Spleen (tissue), 13 donors: ENCODE data around the gene ZCCHC3. TPM values are rescaled to one million over a fixed set of nuclear protein-coding genes. Genes with fewer than 3 reads are reported as not detected.
"Not testable (repeated sequence)": the region's sequence is repeated elsewhere in the genome, so short reads cannot be mapped to it uniquely, and the experiment has no call there.

Source experiments
- DNase-seq: peaks from one replicate; pipeline ENCODE4 v3.0.0-alpha.2; 2020
- H3K27ac ChIP-seq, 8 donors: fragments of 200-600 bp; sonication (generic) in 7 of 8; 1 replicate in 4 of 8; 2 replicates in 4 of 8; pipeline versions ENCODE4 v1.5.0 to v1.8.0; 2016 to 2021; ENCODE audit warnings: inconsistent platforms in 4 of 8, mild to moderate bottlenecking in 4 of 8, moderate library complexity in 1 of 8
- H3K27me3 ChIP-seq, 7 donors: fragments of 200-600 bp; sonication (generic) in 6 of 7; replicated peaks in 1 of 7; 1 replicate in 4 of 7; 2 replicates in 3 of 7; pipeline versions ENCODE4 v1.5.0 to v1.8.0; 2016 to 2021; ENCODE audit warnings: inconsistent platforms in 3 of 7, mild to moderate bottlenecking in 1 of 7
- H3K36me3 ChIP-seq, 6 donors: fragments of 200-600 bp; sonication (generic) in 5 of 6; 1 replicate in 4 of 6; 2 replicates in 2 of 6; pipeline versions ENCODE4 v1.5.0 to v1.8.0; 2016 to 2021; ENCODE audit warnings: inconsistent platforms in 2 of 6
- H3K4me1 ChIP-seq, 6 donors: fragments of 200-600 bp; sonication (generic) in 5 of 6; 1 replicate in 3 of 6; 2 replicates in 3 of 6; pipeline versions ENCODE4 v1.5.0 to v1.8.0; 2016 to 2021; ENCODE audit warnings: inconsistent platforms in 3 of 6
- H3K4me3 ChIP-seq, 8 donors: fragments of 200-600 bp; sonication (generic) in 7 of 8; 1 replicate in 4 of 8; 2 replicates in 4 of 8; pipeline versions ENCODE4 v1.5.0 to v1.8.0; 2016 to 2021; ENCODE audit warnings: inconsistent platforms in 4 of 8, mild to moderate bottlenecking in 4 of 8, moderate library complexity in 2 of 8
- H3K9me3 ChIP-seq, 8 donors: fragments of 200-600 bp; sonication (generic) in 7 of 8; 1 replicate in 4 of 8; 2 replicates in 4 of 8; pipeline versions ENCODE4 v1.5.0 to v1.8.0; 2016 to 2021; ENCODE audit warnings: inconsistent platforms in 4 of 8
- CTCF ChIP-seq, 11 experiments: fragments of 200-600 bp in 7 of 11; fragments of 450-650 bp in 4 of 11; sonication (generic) in 4 of 11; IDR thresholded peaks in 8 of 11; conservative IDR thresholded peaks in 3 of 11; 1 replicate in 7 of 11; 2 replicates in 4 of 11; pipeline versions ENCODE4 v1.4.0 to v1.8.0; 2016 to 2021; ENCODE audit warnings: antibody characterized with exemption in 11 of 11, inconsistent platforms in 4 of 11, mild to moderate bottlenecking in 1 of 11
- POLR2A ChIP-seq, 3 donors: fragments of 450-650 bp; IDR thresholded peaks; one replicate each; pipeline ENCODE4 v1.5.1; 2017; ENCODE audit warnings: antibody characterized with exemption in 3 of 3, mild to moderate bottlenecking in 1 of 3
- POLR2AphosphoS5 ChIP-seq, 3 donors: sonication (generic); formaldehyde crosslinking; IDR thresholded peaks; one replicate each; pipeline ENCODE4 v1.5.1; 2017; ENCODE audit warnings: antibody characterized with exemption in 3 of 3
- WGBS, 5 donors: extraction: QIAGEN DNeasy Blood & Tissue Kit in 3 of 5; methylation state at CpG; one replicate each; pipeline versions ENCODE4 v1.1.5 to v1.1.7; 2013 to 2018; 5-methylcytosine and 5-hydroxymethylcytosine counted together
- intact Hi-C: fragments of 100-400 bp; cut with DNase I; formaldehyde crosslinking; loops from one replicate; pipeline ENCODE4 v1.15.0; 2023; ENCODE audit warnings: low total_unique reads
- long read RNA-seq, 2 donors: transcript quantifications; one replicate each; lab custom pipeline, GENCODE V29; 2026
- polyA plus RNA-seq, 3 donors: library from polyadenylated mRNA; stranded (reverse); fragments of 200-250 nt; gene quantifications; one replicate each; pipeline ENCODE4 v1.2.1, GENCODE V29; 2013
- total RNA-seq, 7 donors: library from RNA; depleted of rRNA in 3 of 7; stranded (reverse); fragments of >200 nt in 3 of 7; fragmentation: NEBNext Ultra II Directional in 4 of 7; extraction: Animal tissue kit (Norgen Biotek cat#: 25700) in 4 of 7; gene quantifications; one replicate each; pipeline versions ENCODE4 v1.1.0 to v1.2.1, GENCODE V29; 2016 to 2021
- donor health status: healthy with polysubstance abuse.
- donor health status: DM: no; HTN: no; CAD: no; lungs with moderate emphysema.
- donor health status: DM: no; HTN: no; CAD: no.
- donor health status: Bipolar disorder and iron deficiency.
- donor health status: healthy.
- donor health status: DM: no; HTN: no; CAD: no.
- donor health status: DM: yes; HTN: yes; CAD: no.

Gene ZCCHC3
- total RNA-seq (10 to 100 TPM; 17.4 to 26.6 (median 23.6) TPM), polyA plus RNA-seq (10 to 100 TPM; 18.7 to 22.2 (median 19.5) TPM)
- long read RNA-seq, donor 1, transcript ZCCHC3-201 (1 exons, 3,354 nt), result major isoform, 24 of 24 reads
- long read RNA-seq, donor 1, partial matches to known transcripts, result 0 of 24 reads
- long read RNA-seq, donor 1, other reads (novel, unspliced or antisense), result 0 of 24 reads
- long read RNA-seq, donor 2, transcript ZCCHC3-201 (1 exons, 3,354 nt), result major isoform, 32 of 32 reads
- long read RNA-seq, donor 2, partial matches to known transcripts, result 0 of 32 reads
- long read RNA-seq, donor 2, other reads (novel, unspliced or antisense), result 0 of 32 reads

- Histone ChIP-seq H3K4me1 (peaks cover 34 to 70% (median 52%) of the 10 kb centered on the region in 6 donors), H3K27ac (peak within 1 kb of the TSS; percentile 97 to 99 (median 99)), H3K27me3 (no peaks in the 10 kb centered on the region), H3K36me3 (peaks cover 0 to 27% (median 0%) of the 10 kb centered on the region in 6 donors), H3K9me3 (no peaks in the 10 kb centered on the region), H3K4me3 (peak within 1 kb of the TSS; percentile 64 to 91 (median 84))
- WGBS, 5 donors, result 0 to 1% (median 0%) methylated on average over 62 to 99 of the region's 99 CpGs
- DNase-seq, result peak; percentile 95
- TF ChIP-seq POLR2AphosphoS5 (IDR thresholded peaks at IDR 0.05), result peak; percentile 83 to 91 (median 88)
- peak in 7 of 11 experiments; percentile 4 to 42 (median 27) for TF ChIP-seq CTCF (IDR thresholded peaks at IDR 0.05 in 8 of 11, conservative IDR thresholded peaks at IDR 0.05 in 3 of 11)
- peak in 1 of 3 donors; percentile 28 for TF ChIP-seq POLR2A (IDR thresholded peaks at IDR 0.05)
- intact Hi-C loops, result no loop called here
Observed at GRCh38 chr20:297098-297924, at the start of gene ZCCHC3. ZCCHC3 (plus strand) TSS chr20:297570; CDS start chr20:297587, 17 bp downstream.

GRCh38 chr20:251354-251753, 46.0 kb upstream of the ZCCHC3 start:
- H3K9me3 ChIP-seq, result peaks cover 0 to 5% (median 0%) of the 10 kb centered on the region in 8 donors
- no peaks in the 10 kb centered on the region for H3K36me3 ChIP-seq
- no peak for DNase-seq
- intact Hi-C loops, result no loop called here
- 31 to 45% (median 40%) methylated on average over 2 of the region's 2 CpGs for WGBS, 5 donors
- no peaks in the 10 kb centered on the region for H3K4me1 ChIP-seq
- TF ChIP-seq CTCF (IDR thresholded peaks at IDR 0.05 in 8 of 11, conservative IDR thresholded peaks at IDR 0.05 in 3 of 11) (no peak), POLR2AphosphoS5 (IDR thresholded peaks at IDR 0.05) (no peak), POLR2A (IDR thresholded peaks at IDR 0.05) (no peak)
- H3K27me3 ChIP-seq, result peaks cover 0 to 6% (median 0%) of the 10 kb centered on the region in 7 donors
- H3K4me3 ChIP-seq, result no peak overlapping the region
- H3K27ac ChIP-seq, result no peak overlapping the region

GRCh38 chr20:252801-253200, 44.6 kb upstream of the ZCCHC3 start:
- H3K4me1 ChIP-seq, result no peaks in the 10 kb centered on the region
- no peaks in the 10 kb centered on the region for H3K36me3 ChIP-seq
- no peak overlapping the region for H3K4me3 ChIP-seq
- H3K27ac ChIP-seq, result no peak overlapping the region
- TF ChIP-seq POLR2AphosphoS5 (IDR thresholded peaks at IDR 0.05), result no peak
- TF ChIP-seq CTCF (IDR thresholded peaks at IDR 0.05 in 8 of 11, conservative IDR thresholded peaks at IDR 0.05 in 3 of 11), result no peak
- no peak for TF ChIP-seq POLR2A (IDR thresholded peaks at IDR 0.05)
- 83 to 91% (median 84%) methylated on average over 2 of the region's 2 CpGs for WGBS, 5 donors
- H3K27me3 ChIP-seq, result peaks cover 0 to 6% (median 0%) of the 10 kb centered on the region in 7 donors
- intact Hi-C loops, result no loop called here
- no peak for DNase-seq
- no peaks in the 10 kb centered on the region for H3K9me3 ChIP-seq

GRCh38 chr20:253447-253846, 43.9 kb upstream of the ZCCHC3 start:
- H3K4me3 ChIP-seq, intact Hi-C loops, H3K36me3 ChIP-seq, H3K9me3 ChIP-seq, H3K27ac ChIP-seq, H3K27me3 ChIP-seq, H3K4me1 ChIP-seq, DNase-seq: not testable (repeated sequence)
- 44 to 78% (median 64%) methylated on average over 6 of the region's 6 CpGs for WGBS, 5 donors
